Measurements from ENCODE around the gene PLB1. TPM values are rescaled to one million over a fixed set of nuclear protein-coding genes. Genes with fewer than 3 reads are reported as not detected.

The PLB1 gene
- total RNA-seq, 1 donor from 2014 or later, result not detected

DNA sequence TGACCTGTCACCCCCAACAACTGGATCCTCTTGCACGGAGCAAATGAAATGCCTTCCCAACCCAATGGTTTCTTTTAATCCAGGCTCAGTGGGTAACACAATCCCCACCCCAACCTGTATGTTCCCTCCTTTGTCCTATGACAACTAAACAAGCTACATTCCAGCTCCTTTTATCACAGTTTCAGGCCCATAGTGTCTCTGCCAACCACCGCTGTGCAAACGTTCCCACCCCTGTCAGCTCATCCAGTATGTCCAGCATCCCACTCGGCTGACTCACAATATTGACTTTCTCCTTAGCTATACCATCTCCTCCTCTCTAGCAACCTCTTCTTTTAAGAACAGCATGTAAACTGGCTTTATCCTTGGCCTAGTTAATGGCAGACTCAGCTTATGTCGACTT is 137.9 kb downstream of the PLB1 start:
- TF ChIP-seq, protein P1, sequence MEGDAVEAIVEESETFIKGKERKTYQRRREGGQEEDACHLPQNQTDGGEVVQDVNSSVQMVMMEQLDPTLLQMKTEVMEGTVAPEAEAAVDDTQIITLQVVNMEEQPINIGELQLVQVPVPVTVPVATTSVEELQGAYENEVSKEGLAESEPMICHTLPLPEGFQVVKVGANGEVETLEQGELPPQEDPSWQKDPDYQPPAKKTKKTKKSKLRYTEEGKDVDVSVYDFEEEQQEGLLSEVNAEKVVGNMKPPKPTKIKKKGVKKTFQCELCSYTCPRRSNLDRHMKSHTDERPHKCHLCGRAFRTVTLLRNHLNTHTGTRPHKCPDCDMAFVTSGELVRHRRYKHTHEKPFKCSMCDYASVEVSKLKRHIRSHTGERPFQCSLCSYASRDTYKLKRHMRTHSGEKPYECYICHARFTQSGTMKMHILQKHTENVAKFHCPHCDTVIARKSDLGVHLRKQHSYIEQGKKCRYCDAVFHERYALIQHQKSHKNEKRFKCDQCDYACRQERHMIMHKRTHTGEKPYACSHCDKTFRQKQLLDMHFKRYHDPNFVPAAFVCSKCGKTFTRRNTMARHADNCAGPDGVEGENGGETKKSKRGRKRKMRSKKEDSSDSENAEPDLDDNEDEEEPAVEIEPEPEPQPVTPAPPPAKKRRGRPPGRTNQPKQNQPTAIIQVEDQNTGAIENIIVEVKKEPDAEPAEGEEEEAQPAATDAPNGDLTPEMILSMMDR (IDR thresholded peaks at IDR 0.05; ENCODE audit: partially characterized antibody, unreplicated experiment), result no peak
- Mint-ChIP-seq H3K27me3 (ENCODE audit: unreplicated experiment) (peaks cover 2% of the 10 kb centered on the region), H3K9me3 (ENCODE audit: unreplicated experiment) (peaks cover 1% of the 10 kb centered on the region), H3K27ac (ENCODE audit: unreplicated experiment) (no peak overlapping the region), H3K4me3 (ENCODE audit: unreplicated experiment) (no peak overlapping the region), H3K4me1 (ENCODE audit: low read depth, unreplicated experiment) (no peaks in the 10 kb centered on the region), H3K36me3 (ENCODE audit: unreplicated experiment) (peaks cover 4% of the 10 kb centered on the region)
- DNase-seq, result no peak

DNA sequence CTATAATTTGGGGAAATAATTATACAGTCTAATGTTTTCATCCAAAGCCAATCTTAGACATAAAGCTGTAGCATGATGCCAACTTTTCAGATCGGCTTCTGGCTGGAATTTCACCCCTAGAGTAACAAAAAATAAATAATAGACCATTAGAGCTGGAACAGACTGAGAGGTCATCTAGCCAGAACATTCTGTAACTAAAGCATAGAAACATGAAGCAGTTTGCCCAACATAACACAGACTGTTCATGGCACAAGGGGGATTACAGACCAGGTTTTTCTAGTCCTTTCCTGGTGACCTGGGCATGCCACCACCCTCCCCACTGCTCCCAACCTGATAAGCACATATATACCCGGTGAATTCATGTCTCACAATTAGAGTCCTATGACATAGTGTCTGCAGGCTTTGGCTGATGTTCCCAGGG is 139.3 kb downstream of the PLB1 start:
- DNase-seq, result no peak
- peaks cover 6% of the 10 kb centered on the region for H3K4me1 Mint-ChIP-seq (ENCODE audit: low read depth, unreplicated experiment)
- no peak overlapping the region for H3K4me3 Mint-ChIP-seq (ENCODE audit: unreplicated experiment)
- H3K36me3 Mint-ChIP-seq (ENCODE audit: unreplicated experiment), result peaks cover 4% of the 10 kb centered on the region
- no peak overlapping the region for H3K27ac Mint-ChIP-seq (ENCODE audit: unreplicated experiment)
- H3K27me3 Mint-ChIP-seq (ENCODE audit: unreplicated experiment), result peaks cover 2% of the 10 kb centered on the region
- peaks cover 4% of the 10 kb centered on the region for H3K9me3 Mint-ChIP-seq (ENCODE audit: unreplicated experiment)
- TF ChIP-seq, protein P1 (IDR thresholded peaks at IDR 0.05; ENCODE audit: partially characterized antibody, unreplicated experiment), result no peak

DNA sequence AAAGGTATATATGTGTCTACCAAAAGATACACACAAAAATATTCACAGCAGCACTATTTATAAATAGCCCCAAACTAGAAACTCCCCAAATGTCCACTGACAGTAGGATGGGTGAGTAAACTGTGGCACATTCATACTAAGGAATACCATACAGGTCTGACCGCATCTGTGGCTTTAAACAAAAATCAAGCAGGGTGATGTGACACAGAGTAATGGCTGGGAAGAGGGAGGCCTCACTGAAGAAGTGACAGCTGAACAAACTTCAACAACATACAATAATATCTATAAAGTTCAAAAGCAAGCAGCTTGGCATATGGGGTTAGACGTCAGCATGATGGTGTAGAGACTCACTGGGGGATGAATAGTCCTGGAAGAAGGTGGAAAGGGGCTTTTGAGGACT is 140.6 kb downstream of the PLB1 start:
- H3K27ac Mint-ChIP-seq (ENCODE audit: unreplicated experiment), result no peak overlapping the region
- H3K27me3 Mint-ChIP-seq (ENCODE audit: unreplicated experiment), result peaks cover 2% of the 10 kb centered on the region
- TF ChIP-seq, protein P1 (IDR thresholded peaks at IDR 0.05; ENCODE audit: partially characterized antibody, unreplicated experiment), result no peak
- peaks cover 4% of the 10 kb centered on the region for H3K36me3 Mint-ChIP-seq (ENCODE audit: unreplicated experiment)
- DNase-seq, result no peak
- peaks cover 6% of the 10 kb centered on the region for H3K4me1 Mint-ChIP-seq (ENCODE audit: low read depth, unreplicated experiment)
- H3K4me3 Mint-ChIP-seq (ENCODE audit: unreplicated experiment), result no peak overlapping the region
- peaks cover 4% of the 10 kb centered on the region for H3K9me3 Mint-ChIP-seq (ENCODE audit: unreplicated experiment)

DNA sequence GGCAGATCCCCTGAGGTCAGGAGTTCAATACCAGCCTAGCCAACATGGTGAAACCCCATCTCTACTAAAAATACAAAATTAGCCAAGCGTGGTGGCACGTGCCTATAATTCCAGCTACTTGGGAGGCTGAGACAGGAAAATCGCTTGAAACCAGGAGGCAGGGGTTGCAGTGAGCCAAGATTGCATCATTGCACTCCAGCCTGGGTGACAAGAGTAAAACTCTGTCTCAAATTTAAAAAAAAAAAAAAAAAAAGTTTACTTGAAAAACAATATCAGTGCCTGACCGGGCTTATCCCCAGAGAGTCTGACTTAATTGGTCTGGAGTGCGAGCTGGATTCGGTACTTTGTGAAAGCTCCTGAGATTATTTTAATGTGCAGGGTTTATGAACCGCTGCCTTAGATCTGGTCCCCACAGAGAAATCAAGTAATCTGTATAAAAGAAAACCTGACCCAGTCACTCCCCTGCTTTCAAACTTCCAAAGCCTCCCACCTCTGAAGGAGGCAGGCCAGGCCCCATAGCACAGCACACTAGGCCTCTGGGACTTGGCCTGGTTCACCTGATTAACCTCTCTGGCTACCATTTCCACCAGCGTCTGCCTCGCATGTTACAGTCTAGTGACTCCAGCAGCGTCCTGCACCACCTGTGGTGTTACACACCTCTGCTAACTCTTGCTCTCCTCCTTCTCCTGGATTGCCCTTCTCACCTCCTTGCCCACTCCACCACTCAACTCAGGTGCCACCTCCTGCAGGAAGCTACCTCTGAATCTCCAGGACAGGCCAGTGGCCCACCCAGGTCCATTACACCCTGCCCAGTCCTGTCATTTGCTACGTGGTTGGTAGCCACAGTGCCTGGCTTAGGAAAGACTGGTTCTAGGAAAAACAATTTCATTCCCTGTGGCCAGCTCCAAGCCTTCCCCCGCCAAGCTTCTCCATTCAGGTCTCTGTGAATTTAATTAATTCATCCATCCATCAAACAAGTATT is 141.5 kb downstream of the PLB1 start:
- Mint-ChIP-seq H3K4me3 (ENCODE audit: unreplicated experiment) (no peak overlapping the region), H3K36me3 (ENCODE audit: unreplicated experiment) (peaks cover 4% of the 10 kb centered on the region), H3K27me3 (ENCODE audit: unreplicated experiment) (peaks cover 6% of the 10 kb centered on the region), H3K9me3 (ENCODE audit: unreplicated experiment) (peaks cover 4% of the 10 kb centered on the region), H3K27ac (ENCODE audit: unreplicated experiment) (no peak overlapping the region), H3K4me1 (ENCODE audit: low read depth, unreplicated experiment) (peaks cover 12% of the 10 kb centered on the region)
- no peak for DNase-seq
- TF ChIP-seq, protein P1 (IDR thresholded peaks at IDR 0.05; ENCODE audit: partially characterized antibody, unreplicated experiment), result no peak

DNA sequence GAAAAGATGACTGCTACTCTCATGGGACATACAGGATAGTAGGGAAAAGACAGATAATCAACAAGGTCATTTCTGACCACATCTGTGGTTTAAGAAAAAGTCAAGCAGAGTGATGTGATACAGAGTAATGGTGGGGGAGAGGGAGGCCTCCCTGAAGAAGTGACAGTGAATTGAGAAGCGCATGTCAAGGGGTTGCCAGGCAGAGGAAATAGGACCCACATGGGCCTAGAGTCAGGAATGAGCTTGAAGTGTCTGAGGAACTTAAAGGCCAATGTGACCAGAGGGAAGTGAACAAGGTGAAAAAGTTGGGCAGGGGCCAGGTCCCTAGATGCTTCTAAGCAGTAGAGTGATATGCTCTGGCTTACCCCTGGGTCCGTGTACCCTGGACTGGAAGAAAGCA is 142.2 kb downstream of the PLB1 start:
- peaks cover 12% of the 10 kb centered on the region for H3K4me1 Mint-ChIP-seq (ENCODE audit: low read depth, unreplicated experiment)
- H3K9me3 Mint-ChIP-seq (ENCODE audit: unreplicated experiment), result peaks cover 4% of the 10 kb centered on the region
- peaks cover 4% of the 10 kb centered on the region for H3K36me3 Mint-ChIP-seq (ENCODE audit: unreplicated experiment)
- no peak overlapping the region for H3K4me3 Mint-ChIP-seq (ENCODE audit: unreplicated experiment)
- DNase-seq, result no peak
- no peak overlapping the region for H3K27ac Mint-ChIP-seq (ENCODE audit: unreplicated experiment)
- peaks cover 6% of the 10 kb centered on the region for H3K27me3 Mint-ChIP-seq (ENCODE audit: unreplicated experiment)
- TF ChIP-seq, protein P1 (IDR thresholded peaks at IDR 0.05; ENCODE audit: partially characterized antibody, unreplicated experiment), result no peak

All from glutamatergic neuron (in vitro differentiated cells).